Heart left ventricle (tissue), 16 donors: ENCODE measurements around the gene GPR107. TPM values are rescaled to one million over a fixed set of nuclear protein-coding genes. Genes with fewer than 3 reads are reported as not detected.
"Not testable (repeated sequence)": the region's sequence is repeated elsewhere in the genome, so short reads cannot be mapped to it uniquely, and the experiment has no call there.

Source experiments
- ATAC-seq, 4 donors: fragments of 200-7000 bp; cut with Tn5 transposase; one replicate each; pipeline ENCODE4 v1.9.1; 2020 to 2022; ENCODE audit warnings: moderate library complexity in 4 of 4, mild to moderate bottlenecking in 3 of 4, moderate number of reproducible peaks in 1 of 4
- DNase-seq, 5 donors: peaks; one replicate each; pipeline ENCODE4 v3.0.0-alpha.2; 2020
- H3K27ac ChIP-seq, 12 donors: fragments of 200-600 bp; sonication (generic) in 4 of 12; one replicate each; pipeline versions ENCODE4 v1.5.0 to v1.8.0; 2016 to 2022; ENCODE audit warnings: mild to moderate bottlenecking in 2 of 12
- H3K27me3 ChIP-seq, 9 donors: fragments of 200-600 bp; sonication (generic) in 2 of 9; one replicate each; pipeline versions ENCODE4 v1.5.1 to v1.8.0; 2016 to 2022; ENCODE audit warnings: mild to moderate bottlenecking in 3 of 9
- H3K36me3 ChIP-seq, 9 donors: fragments of 200-600 bp; sonication (generic) in 2 of 9; one replicate each; pipeline versions ENCODE4 v1.5.0 to v1.8.0; 2018 to 2022; ENCODE audit warnings: mild to moderate bottlenecking in 2 of 9
- H3K4me1 ChIP-seq, 12 donors: fragments of 200-600 bp; sonication (generic) in 4 of 12; one replicate each; pipeline versions ENCODE4 v1.5.0 to v1.8.0; 2016 to 2022; ENCODE audit warnings: mild to moderate bottlenecking in 3 of 12
- H3K4me3 ChIP-seq, 12 donors: fragments of 200-600 bp; sonication (generic) in 4 of 12; one replicate each; pipeline versions ENCODE4 v1.5.0 to v1.8.0; 2017 to 2022; ENCODE audit warnings: mild to moderate bottlenecking in 9 of 12, moderate library complexity in 4 of 12
- H3K9me3 ChIP-seq, 12 donors: fragments of 200-600 bp; sonication (generic) in 4 of 12; one replicate each; pipeline versions ENCODE4 v1.5.0 to v1.8.0; 2016 to 2022; ENCODE audit warnings: mild to moderate bottlenecking in 1 of 12
- POLR2A ChIP-seq, 2 donors: fragments of 450-650 bp; IDR thresholded peaks; one replicate each; pipeline ENCODE4 v1.6.1; 2017; ENCODE audit warnings: antibody characterized with exemption in 2 of 2, mild to moderate bottlenecking in 2 of 2, moderate library complexity in 2 of 2
- WGBS, 4 donors: extraction: QIAGEN DNeasy Blood & Tissue Kit in 2 of 4; methylation state at CpG; one replicate each; pipeline versions ENCODE4 v1.1.5 to v1.1.7; 2013 to 2018; 5-methylcytosine and 5-hydroxymethylcytosine counted together
- intact Hi-C, 10 donors: fragments of 100-400 bp; cut with DNase I; formaldehyde crosslinking; loops; one replicate each; pipeline versions ENCODE4 v1.11.1 to v1.14.2; 2022
- long read RNA-seq, 3 donors: library from polyadenylated mRNA; unstranded; transcript quantifications; one replicate each; pipeline ENCODE4 v2.0.0, GENCODE V29; 2020 to 2021
- polyA plus RNA-seq, 2 donors: library from polyadenylated mRNA; stranded (reverse); fragments of 200-250 nt; gene quantifications; one replicate each; pipeline ENCODE4 v1.2.3, GENCODE V29; 2013
- total RNA-seq, 9 donors: library from RNA; depleted of rRNA in 2 of 9; stranded (reverse); fragments of >200 nt in 2 of 9; fragmentation: NEBNext Ultra II Directional in 3 of 9; extraction: Animal tissue kit (Norgen Biotek cat#: 25700) in 3 of 9; gene quantifications; one replicate each; pipeline versions ENCODE4 v1.1.0 to v1.2.4, GENCODE V29; 2016 to 2023
- TF ChIP-seq, protein P1 (sequence below), 12 donors: fragments of 200-600 bp; sonication (generic) in 4 of 12; IDR thresholded peaks; one replicate each; pipeline versions ENCODE4 v1.5.0 to v1.8.0; 2018 to 2022; ENCODE audit warnings: antibody characterized with exemption in 12 of 12, mild to moderate bottlenecking in 5 of 12
- donor health status: ischemic (EF 13 %, LVEDD 7.1; RV severe dilation, severe dysfunction).
- donor health status: healthy with polysubstance abuse.
- donor health status: DM: no; HTN: yes; CAD: no.
- donor health status: DM: no; HTN: no; CAD: no.
- donor health status: ischemic (EF 25% LVEDD 6.9; RV normal size, moderate dysfunction).
- donor health status: ischemic (EF 25% LVEDD 5.7; RV mildly dilated, moderate dysfunction).
- donor health status: healthy.
- donor health status: DM: yes; HTN: yes; CAD: no.
- donor health status: ischemic (EF 35%, LVEDD 5.7; RV mildly dilated, moderate dysfunction).
- donor health status: nonischemic (EF 11% LVEDD 7.7; RV severe dilation, severe dysfunction).
- donor health status: DM: yes; HTN: yes; CAD: no.
- donor health status: PGD.
- donor health status: ischemic (EF 29% LVEDD 5.4; RV normal size, mild dysfunction).
- donor health status: nonischemic (EF 23%, LVEDD 6.1; RV moderate dilation, normal function).

Gene GPR107
- total RNA-seq (10 to 100 TPM; 16.1 to 33.2 (median 21.3) TPM), polyA plus RNA-seq (10 to 100 TPM in 1 of 2 donors, 1 to 10 TPM in 1; 7.0 to 30.5 TPM)
- long read RNA-seq, donor 1, partial matches to known transcripts = 0 of 2 reads
- long read RNA-seq, donor 1, other reads (novel, unspliced or antisense) = 2 of 2 reads
- long read RNA-seq, donor 2, partial matches to known transcripts = 5 of 13 reads
- long read RNA-seq, donor 2, other reads (novel, unspliced or antisense) = 8 of 13 reads
- long read RNA-seq, donor 3, full-length matches to known transcripts = 1 of 4 reads
- long read RNA-seq, donor 3, partial matches to known transcripts = 1 of 4 reads
- long read RNA-seq, donor 3, other reads (novel, unspliced or antisense) = 2 of 4 reads

- WGBS, 4 donors = 0 to 1% (median 1%) methylated on average over 18 to 64 of the region's 64 CpGs
- H3K4me1 ChIP-seq = peaks cover 5 to 45% (median 27%) of the 10 kb centered on the region in 12 donors
- ATAC-seq (peak; percentile 84 to 99 (median 98)), DNase-seq (peak; percentile 85 to 92 (median 87))
- H3K36me3 ChIP-seq = peaks cover 0 to 15% (median 5%) of the 10 kb centered on the region in 9 donors
- H3K27me3 ChIP-seq = no peaks in the 10 kb centered on the region
- intact Hi-C loops = loop anchor here in 4 of 10 donors (5.0 to 10.0 kb wide), 3 partner anchors 119 to 169 kb away; no protein-coding TSS in a partner anchor
- no peaks in the 10 kb centered on the region for H3K9me3 ChIP-seq
- H3K4me3 ChIP-seq = peak within 1 kb of the TSS; percentile 79 to 100 (median 96)
- TF ChIP-seq, protein P1, sequence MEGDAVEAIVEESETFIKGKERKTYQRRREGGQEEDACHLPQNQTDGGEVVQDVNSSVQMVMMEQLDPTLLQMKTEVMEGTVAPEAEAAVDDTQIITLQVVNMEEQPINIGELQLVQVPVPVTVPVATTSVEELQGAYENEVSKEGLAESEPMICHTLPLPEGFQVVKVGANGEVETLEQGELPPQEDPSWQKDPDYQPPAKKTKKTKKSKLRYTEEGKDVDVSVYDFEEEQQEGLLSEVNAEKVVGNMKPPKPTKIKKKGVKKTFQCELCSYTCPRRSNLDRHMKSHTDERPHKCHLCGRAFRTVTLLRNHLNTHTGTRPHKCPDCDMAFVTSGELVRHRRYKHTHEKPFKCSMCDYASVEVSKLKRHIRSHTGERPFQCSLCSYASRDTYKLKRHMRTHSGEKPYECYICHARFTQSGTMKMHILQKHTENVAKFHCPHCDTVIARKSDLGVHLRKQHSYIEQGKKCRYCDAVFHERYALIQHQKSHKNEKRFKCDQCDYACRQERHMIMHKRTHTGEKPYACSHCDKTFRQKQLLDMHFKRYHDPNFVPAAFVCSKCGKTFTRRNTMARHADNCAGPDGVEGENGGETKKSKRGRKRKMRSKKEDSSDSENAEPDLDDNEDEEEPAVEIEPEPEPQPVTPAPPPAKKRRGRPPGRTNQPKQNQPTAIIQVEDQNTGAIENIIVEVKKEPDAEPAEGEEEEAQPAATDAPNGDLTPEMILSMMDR (IDR thresholded peaks at IDR 0.05) = peak in 1 of 12 donors; percentile 2
- TF ChIP-seq POLR2A (IDR thresholded peaks at IDR 0.05) = peak in 1 of 2 donors; percentile 80
- H3K27ac ChIP-seq = peak within 1 kb of the TSS; percentile 82 to 93 (median 89)
Measured at GRCh38 chr9:130053504-130054324, at the start of gene GPR107. Gene GPR107 (plus strand): TSS chr9:130053906. CDS start chr9:130053933, 27 bp downstream.

- TF ChIP-seq, protein P1 (IDR thresholded peaks at IDR 0.05) = no peak
- no peak for TF ChIP-seq POLR2A (IDR thresholded peaks at IDR 0.05)
- DNase-seq (no peak), ATAC-seq (no peak)
- no peaks in the 10 kb centered on the region for H3K9me3 ChIP-seq
- WGBS, 4 donors = 80 to 96% (median 83%) methylated on average over 8 of the region's 8 CpGs
- H3K4me1 ChIP-seq = peaks cover 0 to 45% (median 0%) of the 10 kb centered on the region in 12 donors
- H3K4me3 ChIP-seq = no peak overlapping the region
- peaks cover 0 to 8% (median 0%) of the 10 kb centered on the region in 9 donors for H3K36me3 ChIP-seq
- no peak overlapping the region for H3K27ac ChIP-seq
- intact Hi-C loops = no loop called here
- H3K27me3 ChIP-seq = no peaks in the 10 kb centered on the region
Measured at GRCh38 chr9:130003943-130004552, 49.7 kb upstream of the GPR107 start.

GRCh38 chr9:130006952-130007351 is 46.8 kb upstream of the GPR107 start:
- H3K27me3 ChIP-seq, ATAC-seq, DNase-seq, H3K9me3 ChIP-seq, intact Hi-C loops, H3K4me3 ChIP-seq, H3K36me3 ChIP-seq: not testable (repeated sequence)
- Histone ChIP-seq H3K27ac (peak overlapping the region in 2 of 12 donors; percentile 2 to 49), H3K4me1 (peaks cover 0 to 50% (median 0%) of the 10 kb centered on the region in 12 donors)
- WGBS, 4 donors = 96 to 98% (median 96%) methylated on average over 6 of the region's 6 CpGs

DNA sequence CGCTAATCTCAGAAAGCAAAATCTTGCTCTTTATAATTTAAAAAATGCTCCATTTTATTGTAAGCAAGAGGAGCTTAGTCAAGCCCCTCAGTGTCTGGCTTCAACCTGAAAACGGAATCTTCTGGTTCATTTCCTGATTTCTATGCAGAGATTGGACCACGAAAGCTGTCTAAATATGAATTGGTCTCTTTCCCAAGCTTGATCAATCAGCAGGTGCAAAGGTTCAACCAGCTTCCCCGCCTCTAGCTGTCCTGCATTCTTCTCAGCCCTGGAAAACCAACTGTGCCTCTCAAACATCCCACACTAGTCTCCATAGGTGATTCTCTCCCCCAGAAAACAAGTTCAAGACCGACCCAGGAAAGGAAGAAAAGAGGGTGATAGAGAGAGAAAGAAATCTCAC is 45.2 kb upstream of the GPR107 start:
- Histone ChIP-seq H3K36me3 (no peaks in the 10 kb centered on the region), H3K27me3 (no peaks in the 10 kb centered on the region), H3K27ac (peak overlapping the region in 1 of 12 donors; percentile 49), H3K4me3 (no peak overlapping the region), H3K4me1 (peaks cover 0 to 53% (median 0%) of the 10 kb centered on the region in 12 donors), H3K9me3 (peaks cover 0 to 13% (median 0%) of the 10 kb centered on the region in 12 donors)
- no peak for ATAC-seq
- no peak for TF ChIP-seq POLR2A (IDR thresholded peaks at IDR 0.05)
- TF ChIP-seq, protein P1 (IDR thresholded peaks at IDR 0.05) = no peak
- intact Hi-C loops = no loop called here
- 79 to 88% (median 84%) methylated on average over 5 of the region's 5 CpGs for WGBS, 4 donors
- no peak for DNase-seq

DNA sequence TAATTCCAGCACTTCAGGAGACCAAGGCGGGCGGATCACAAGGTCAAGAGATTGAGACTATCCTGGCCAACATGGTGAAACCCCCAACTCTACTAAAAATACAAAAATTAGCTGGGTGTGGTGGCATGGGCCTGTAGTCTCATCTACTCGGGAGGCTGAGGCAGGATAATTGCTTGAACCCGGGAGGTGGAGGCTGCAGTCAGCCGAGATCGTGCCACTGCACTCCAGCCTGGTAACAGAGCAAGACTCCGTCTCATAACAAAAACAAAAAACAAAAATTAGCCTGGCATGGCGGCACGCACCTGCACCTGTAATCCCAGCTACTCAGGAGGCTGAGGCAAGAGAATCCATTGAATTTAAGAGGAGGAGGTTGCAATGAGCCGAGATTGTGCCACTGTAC is 44.2 kb upstream of the GPR107 start:
- H3K36me3 ChIP-seq, ATAC-seq, H3K4me3 ChIP-seq, intact Hi-C loops, DNase-seq, H3K27me3 ChIP-seq, H3K27ac ChIP-seq: not testable (repeated sequence)
- WGBS, 4 donors = 94 to 97% (median 96%) methylated on average over 10 of the region's 10 CpGs
- H3K4me1 ChIP-seq = peaks cover 0 to 54% (median 0%) of the 10 kb centered on the region in 12 donors
- peaks cover 0 to 13% (median 0%) of the 10 kb centered on the region in 12 donors for H3K9me3 ChIP-seq
